Globus pallidus (tissue), 1 donor: ENCODE measurements around the gene JMJD8.

ENCODE experiments used
- DNase-seq: peaks from one replicate; pipeline ENCODE4 v3.0.0-alpha.2; 2015; ENCODE audit warnings: low spot score

Gene JMJD8

DNA sequence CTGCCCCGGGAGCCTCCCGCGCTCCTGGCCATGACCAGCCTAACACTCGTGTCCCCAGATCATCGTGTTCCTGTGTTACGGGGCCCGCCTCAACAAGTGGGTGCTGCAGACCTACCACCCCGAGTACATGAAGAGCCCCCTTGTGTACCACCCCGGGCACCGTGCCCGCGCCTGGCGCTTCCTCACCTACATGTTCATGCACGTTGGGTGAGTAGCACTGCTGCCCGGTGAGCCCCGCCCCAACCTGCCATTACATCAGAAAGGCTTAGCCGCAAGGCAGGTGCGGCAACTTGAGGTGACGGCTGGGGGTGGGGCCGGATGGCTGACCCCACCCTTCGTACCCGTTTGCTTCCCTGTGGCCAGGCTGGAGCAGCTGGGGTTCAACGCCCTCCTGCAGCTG lies 7.2 kb downstream of the JMJD8 start:
- DNase-seq: no peak

DNA sequence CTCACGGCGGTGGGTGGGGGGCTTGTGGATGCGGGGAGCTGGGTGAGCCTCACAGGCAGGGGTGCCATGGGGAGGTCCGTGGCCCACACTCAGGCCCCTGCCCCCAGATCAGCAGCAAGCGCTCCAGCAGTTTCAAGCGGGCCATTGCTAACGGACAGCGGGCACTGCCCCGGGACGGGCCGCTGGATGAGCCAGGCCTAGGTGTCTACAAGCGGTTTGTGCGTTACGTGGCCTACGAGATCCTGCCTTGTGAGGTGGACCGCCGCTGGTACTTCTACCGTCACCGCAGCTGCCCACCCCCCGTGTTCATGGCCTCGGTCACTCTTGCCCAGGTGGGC lies 7.6 kb downstream of the JMJD8 start:
- DNase-seq: no peak

DNA sequence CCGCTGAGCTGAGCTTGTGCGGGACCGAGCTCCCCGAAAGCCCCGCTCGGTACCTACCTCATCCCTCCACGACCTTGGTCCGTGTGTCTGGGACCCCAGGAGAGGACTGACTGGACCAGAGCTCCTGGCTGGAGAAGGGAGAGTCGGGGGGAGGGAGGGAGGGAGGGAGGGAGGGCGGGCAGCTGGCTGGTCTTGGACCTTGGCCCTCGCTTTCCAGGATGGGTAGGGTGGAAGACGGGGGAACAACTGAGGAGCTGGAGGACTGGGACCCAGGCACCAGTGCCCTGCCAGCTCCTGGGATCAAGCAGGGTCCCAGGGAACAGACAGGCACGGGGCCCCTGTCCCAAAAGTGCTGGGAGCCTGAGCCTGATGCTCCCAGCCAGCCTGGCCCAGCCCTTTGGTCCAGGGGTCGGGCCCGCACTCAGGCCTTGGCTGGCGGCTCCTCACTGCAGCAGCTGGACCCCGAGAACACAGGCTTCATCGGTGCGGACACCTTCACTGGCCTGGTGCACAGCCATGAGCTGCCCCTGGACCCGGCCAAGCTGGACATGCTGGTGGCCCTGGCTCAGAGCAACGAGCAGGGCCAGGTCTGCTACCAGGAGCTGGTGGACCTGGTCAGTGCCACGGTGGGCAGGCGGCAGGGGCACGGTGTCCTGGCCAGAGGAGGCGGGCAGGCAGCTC lies 8.1 kb downstream of the JMJD8 start:
- no peak for DNase-seq

DNA sequence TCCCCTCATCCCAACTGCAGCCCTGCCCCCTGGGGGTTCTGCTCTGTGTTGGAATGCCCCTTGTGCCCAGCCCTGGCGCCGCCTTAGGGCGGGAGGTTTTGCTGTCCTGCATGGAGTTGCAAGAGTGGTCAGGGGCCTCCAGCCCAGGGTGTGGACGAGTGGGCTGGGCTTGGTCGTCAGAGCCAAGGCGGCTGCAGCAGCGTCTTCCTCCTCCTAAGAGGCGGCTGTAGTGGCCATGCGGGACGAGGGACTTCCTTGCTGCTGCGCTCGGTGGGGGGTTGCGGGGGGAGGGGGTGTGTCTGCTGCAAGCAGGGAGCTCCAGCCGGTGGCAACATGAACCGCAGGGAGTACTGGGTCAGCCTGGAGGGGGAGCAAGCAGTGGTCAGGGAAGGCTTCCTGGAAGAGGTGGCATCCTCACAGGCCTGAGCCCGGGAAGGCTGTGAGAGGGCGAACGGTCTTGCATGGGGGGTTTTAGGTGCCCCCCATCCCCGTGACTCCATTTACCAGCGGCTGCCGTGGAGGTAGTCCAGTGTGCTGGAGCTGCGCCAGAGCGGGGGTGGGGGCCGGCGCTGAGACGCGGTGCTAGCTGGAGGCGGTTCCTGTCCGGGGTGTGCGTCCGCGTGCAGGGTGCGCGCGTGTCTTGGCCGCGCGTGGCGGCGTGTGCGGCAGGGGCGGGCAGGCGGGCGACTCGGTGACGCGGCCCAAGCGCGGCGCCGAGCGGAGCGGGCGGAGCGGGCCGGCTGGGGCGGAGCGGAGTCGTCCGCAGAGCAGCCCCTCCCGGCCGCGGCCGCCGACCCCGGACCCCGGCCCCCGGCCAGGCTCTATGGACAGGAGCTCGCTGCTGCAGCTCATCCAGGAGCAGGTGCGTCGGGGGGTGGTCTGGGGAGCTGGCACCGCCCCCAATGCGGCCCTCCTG lies 8.9 kb downstream of the JMJD8 start, which contains the start of gene RHBDL1:
TSS of gene RHBDL1 (plus strand) at position 704 of the 916 bp plus-strand sequence. CDS start at position 824, 120 bp downstream.
- DNase-seq: no peak

DNA sequence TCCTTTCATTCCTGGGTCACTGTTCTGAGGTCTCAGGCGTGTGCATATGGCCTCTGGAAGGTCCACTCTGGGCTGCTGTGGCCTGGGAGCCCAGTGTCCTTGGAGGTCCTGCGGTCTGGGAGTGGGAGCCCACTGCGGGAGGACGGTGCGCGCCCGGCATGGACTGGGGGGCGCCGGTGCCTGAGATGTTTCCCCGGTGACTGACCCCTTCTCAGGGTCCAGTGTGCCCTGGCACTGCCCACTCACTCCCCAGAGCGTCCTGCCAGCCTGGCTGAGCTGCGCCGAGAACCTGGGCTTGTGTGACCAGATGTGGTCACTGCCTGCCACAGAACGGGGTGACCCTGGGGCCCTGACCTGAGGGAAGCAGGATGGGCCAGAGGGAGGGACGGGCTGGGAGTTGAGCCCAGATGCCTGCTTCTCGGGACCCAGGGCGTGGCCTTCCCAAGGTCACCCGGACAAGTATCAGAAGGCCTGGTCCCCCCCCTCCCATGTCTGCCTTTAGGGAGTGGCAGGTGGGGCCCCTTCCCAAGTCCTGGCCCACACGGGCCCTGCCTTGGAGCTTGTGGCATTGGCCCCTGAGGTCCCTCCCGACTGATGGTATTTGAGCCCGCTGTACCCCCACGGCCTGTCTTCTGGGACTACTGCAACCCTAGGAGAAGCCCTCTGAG lies 9.8 kb downstream of the JMJD8 start:
- no peak for DNase-seq

DNA sequence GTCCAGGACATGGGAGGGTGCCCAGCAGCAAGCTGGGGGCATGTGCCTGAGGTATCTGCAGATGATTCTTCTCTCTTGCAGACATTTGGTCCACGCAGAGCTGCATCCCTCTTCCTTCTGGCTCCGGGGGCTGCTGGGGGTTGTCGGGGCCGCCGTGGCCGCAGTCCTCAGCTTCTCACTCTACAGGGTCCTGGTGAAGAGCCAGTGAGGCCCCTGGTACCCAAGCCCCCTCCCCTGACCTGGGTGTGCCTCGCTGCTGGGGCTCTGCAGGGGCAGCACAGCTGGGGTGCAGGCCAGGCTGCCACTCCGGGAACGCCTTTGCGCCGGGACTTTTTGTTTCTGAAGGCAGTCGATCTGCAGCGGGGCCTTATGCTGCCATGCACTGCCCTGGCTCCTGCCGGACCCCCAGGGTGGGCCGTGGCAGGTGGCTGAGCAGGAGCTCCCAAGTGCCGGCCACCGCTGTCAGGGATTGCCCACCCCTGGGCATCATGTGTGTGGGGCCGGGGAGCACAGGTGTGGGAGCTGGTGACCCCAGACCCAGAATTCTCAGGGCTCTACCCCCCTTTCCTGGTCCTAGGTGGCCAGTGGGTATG lies 10.6 kb downstream of the JMJD8 start:
- no peak for DNase-seq

DNA sequence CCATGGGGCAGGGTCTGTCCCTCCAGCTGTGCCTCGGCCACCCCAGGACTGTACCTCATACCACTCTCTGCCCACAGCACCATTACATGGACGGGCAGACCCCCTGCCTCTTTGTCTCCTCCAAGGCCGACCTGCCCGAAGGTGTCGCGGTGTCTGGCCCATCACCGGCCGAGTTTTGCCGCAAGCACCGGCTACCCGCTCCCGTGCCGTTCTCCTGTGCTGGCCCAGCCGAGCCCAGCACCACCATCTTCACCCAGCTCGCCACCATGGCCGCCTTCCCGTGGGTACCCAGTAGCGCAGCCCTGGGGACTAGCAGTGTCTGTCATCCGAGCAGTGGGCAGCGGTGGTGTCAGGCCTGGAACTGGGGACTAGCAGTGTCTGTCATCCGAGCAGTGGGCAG lies 11.3 kb downstream of the JMJD8 start:
- no peak for DNase-seq

DNA sequence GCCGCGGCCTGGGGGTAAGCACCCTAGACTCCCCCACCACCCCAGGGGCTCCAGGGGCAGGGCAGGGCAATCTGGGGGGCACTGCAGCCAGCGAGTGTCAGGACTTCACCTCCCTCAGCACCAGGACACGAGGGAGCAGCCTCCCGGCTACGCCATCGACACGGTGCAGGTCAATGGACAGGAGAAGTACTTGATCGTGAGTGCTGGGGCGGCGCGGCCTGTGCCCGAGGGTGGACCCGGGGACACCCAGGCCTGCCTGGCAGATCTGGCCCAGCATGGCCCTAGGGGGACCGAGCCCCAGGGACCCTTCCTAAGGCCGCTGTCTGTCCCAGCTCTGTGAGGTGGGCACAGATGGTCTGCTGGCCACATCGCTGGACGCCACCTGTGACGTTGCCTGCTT lies 11.8 kb downstream of the JMJD8 start:
- DNase-seq: no peak

DNA sequence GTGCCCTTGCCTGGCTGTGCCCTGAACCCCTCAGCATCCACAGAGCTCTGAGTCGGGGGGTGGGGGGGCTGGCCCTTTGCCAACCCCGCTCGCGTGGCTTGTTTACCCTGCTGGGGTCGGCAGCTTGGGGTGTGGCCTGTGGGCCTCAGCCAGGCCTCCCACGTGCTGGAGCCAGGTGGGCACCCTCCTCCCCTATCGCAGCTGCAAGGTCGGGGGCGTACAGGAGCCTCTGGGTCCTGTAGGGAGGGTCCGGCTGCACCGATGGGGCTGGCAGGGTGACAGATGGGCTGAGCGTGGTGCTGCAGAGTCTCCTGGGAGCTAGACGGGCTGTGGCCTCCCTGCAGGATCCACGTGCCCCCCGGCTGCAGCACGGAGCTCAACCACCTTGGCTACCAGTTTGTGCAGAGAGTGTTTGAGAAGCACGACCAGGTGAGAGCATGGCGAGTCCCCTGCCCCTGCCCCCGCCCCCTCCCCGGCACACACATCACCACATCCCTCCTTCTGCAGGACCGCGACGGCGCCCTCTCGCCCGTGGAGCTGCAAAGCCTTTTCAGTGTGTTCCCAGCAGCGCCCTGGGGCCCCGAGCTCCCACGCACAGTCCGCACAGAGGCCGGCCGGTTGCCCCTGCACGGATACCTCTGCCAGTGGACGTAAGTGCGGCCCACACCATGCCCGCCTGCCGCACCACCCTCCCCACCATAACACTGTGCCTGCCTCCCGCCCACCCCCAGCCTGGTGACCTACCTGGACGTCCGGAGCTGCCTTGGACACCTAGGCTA lies 12.6 kb downstream of the JMJD8 start:
- no peak for DNase-seq

DNA sequence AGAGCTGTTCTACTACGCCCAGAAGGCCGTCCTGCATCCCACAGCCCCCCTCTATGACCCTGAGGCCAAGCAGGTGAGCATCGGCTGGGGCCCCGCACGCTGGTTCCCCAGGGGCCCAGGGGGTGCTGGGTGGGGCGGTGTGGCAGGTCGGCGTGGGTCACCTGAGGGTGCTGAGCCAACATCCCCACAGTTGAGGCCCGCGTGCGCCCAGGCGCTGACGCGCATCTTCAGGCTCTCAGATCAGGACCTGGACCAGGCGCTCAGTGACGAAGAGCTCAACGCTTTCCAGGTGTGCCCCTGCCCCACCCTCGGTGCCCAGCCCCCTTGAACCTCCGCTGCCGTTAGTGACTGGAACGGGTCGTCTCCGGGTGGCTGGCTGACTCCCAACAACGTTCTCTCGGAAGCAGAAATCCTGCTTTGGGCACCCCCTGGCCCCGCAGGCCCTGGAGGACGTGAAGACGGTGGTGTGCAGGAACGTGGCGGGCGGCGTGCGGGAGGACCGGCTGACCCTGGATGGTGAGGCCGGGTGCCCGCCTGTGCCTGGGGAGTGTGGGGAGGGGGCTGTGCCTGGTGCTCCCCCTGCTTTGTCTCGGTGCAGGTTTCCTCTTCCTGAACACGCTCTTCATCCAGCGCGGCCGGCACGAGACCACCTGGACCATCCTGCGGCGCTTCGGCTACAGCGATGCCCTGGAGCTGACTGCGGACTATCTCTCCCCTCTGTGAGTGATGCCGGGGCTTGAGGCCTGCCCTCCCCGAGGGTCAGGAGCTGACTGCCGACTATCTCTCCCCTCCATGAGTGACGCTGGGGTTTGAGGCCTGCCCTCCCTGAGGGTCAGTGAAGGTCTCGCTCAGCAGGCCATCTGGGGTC lies 13.4 kb downstream of the JMJD8 start:
- no peak for DNase-seq

DNA sequence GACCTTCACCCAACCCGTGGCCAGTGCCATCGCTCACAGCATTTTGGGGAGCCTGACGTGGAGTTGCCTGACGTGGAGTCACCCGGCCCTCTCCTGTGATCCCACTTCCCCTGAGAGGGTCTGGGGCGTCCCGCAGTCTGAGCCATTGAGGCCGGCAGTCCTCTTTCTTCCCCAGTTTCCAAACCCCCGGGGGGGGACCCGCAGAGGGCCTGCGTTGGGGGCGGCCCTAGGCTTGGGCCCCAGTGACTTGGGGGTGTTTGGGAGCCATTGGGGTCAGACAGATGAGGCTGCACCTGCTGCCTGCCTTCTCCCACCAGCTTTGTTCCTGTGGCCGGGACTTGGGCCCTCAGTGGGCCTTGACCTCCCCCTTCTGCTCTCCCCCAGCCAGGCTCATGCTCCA lies 14.5 kb downstream of the JMJD8 start:
- DNase-seq: no peak

DNA sequence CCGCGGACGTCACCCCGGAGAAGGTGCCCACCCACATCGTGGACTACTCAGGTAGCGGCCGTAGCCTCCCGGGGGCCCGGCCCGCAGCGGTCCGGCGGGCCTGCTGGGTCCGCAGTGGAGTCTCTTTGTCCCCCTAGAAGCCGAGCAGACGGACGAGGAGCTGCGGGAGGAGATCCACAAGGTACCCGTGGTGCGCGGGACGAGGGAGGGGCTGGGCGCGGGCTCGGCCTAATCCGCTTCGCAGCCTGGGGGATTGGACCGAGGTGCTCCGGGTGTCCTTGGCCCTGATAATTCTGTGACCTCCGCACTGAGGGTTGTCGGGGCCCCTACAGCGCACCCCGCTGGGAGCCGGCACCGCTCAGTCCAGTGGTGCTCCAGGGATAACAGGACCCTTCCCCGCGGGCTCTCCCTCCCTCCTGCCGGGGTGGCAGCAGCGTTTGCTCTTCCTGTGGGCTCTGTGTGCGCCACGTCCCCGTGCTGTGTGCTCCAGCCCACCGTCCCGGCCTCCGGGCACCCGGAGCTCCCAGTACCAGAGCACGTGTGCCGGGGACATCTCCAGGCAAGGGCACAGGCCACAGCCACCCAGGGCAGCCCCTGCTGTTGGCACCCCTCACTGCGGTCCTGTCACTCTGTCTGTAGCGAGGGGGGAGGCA lies 15.5 kb downstream of the JMJD8 start:
- DNase-seq: no peak

DNA sequence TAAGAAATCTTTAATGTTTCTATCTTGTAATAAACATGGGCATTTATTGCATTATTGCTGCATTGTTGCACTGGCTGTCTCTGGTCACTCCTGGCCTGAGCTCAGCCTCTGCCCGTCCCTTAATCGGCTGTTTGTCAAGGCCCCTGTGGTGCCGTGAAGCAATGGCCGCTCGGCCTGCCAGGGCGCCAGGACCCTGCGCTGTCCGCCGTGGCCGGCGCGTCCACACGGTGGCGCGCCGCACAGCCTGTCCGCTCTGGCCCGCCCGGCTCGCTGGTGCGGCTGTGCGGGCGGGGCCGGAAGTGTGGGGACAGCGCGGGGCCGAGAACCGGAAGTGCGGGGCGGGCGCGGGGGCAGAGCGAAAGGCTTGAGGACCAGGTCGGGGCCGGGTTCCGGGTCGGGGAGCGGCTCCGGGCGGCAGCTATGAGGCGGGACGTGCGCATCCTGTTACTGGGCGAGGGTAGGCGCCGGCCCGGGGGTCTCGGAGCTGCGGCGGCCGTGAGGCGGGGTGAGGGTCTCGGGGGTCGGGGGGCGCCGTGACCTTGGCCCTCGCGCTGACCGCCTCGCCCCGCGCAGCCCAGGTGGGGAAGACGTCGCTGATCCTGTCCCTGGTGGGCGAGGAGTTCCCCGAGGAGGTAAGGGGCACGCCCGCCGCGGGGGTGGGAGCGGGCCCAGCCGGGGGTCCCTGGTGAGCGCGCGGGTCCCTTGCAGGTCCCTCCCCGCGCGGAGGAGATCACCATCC lies 16.2 kb downstream of the JMJD8 start, which contains the start of gene RHOT2:
TSS of gene RHOT2 (plus strand) at position 353 of the 739 bp plus-strand sequence. CDS start at position 421, 68 bp downstream.
- peak; percentile 89 for DNase-seq

DNA sequence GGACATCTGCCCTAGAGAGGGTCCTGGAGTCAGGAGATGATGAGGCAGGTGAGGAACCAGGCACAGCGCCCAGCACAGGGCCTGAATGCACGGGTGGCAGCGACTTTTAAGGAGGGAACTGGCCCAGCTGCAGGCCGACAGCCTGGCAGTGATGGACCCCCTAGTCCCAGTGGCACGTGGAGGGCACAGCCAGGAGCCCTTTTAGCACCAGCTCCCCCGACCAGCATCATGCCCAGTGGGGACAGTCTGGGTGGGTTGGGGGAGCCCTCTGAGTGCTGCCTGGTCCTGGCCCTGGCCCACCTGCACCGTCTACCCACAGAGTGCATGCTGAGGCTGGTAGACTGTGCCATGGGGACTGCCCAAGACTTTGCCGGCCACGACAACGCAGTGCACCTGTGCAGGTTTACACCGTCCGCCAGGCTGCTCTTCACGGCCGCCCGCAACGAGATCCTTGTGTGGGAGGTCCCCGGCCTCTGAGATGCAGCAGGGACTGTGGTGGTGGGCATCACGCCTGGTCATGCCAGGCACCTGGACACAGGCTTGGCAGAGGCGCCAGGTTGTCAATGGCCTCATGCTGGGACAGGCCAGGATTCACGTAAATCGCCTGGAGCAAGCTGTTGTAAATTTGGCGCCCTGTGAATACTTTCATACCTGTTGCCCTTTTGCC lies 16.9 kb downstream of the JMJD8 start:
- no peak for DNase-seq

DNA sequence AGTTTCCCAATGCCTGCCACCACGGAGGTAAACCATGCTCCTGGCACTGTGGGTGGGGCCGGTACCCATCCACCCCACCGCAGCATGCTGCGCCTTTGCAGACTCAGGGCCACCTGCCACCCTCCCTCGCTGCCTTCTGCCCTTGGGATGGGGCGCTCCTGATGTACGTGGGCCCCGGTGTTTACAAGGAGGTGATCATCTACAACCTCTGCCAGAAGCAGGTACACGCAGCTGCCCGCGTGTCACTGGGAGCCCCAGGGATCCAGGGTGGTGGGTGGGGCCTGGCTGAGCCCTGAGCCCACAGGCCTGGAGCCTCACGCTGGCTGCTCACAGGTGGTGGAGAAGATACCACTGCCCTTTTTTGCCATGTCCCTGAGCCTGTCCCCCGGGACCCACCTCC lies 17.6 kb downstream of the JMJD8 start:
- no peak for DNase-seq

DNA sequence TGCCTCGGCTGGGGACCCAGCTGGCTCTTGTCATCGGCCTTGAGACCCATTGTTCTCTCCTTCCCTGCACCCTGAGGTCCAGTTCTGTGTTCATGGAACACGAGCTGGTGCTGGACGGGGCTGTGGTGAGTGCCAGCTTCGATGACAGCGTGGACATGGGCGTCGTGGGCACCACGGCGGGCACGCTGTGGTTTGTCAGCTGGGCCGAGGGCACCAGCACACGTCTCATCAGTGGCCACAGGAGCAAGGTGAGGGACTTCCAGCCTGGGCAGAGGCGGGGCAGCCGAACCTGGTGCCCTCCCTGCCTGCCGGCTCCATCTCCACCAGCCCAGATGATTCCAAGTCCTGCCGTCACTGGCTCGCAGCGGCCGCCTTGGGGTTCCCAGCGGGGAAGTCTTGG lies 21.5 kb downstream of the JMJD8 start:
- DNase-seq: no peak

DNA sequence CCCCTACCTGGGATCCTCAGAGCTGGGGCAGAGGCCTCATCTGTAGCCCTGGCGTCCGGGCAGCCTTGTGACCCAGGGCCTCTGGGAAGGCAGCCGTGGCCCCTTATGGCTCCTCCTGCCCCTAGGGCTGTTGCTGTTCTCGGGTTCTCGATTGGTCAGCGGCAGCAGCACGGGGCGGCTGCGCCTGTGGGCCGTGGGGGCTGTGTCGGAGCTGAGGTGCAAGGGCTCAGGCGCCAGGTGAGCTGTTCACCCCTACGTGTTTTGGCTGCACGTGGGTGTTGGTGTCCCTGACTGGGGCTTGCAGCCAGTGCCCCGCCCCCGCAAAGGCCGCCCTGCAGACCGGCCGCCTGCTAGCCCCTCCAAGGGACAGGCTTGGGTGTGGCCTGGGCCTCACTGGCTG lies 22.0 kb downstream of the JMJD8 start:
- DNase-seq: no peak

DNA sequence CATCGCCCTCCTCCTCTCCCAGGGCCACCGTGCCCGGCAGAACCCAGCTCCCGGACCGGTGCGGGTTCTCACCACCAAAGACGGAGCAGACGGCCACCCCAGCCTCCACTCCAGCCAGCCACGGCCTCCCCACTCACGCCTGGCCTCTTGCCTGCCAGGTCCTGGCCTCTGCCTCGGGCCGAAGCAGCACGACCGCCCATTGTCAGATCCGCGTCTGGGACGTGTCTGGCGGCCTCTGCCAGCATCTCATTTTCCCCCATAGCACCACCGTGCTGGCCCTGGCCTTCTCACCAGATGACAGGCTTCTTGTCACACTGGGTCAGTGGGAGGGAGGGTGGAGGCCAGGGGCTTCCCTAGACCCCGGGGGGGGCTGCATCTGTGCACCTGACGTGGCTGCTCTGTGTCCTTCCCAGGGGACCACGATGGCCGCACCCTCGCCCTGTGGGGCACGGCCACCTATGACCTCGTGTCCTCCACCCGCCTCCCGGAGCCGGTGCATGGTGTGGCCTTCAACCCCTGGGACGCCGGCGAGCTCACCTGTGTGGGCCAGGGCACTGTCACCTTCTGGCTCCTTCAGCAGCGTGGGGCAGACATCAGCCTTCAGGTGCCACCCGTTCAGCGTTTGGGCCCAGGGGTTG lies 22.8 kb downstream of the JMJD8 start:
- no peak for DNase-seq
